GM23248 (cell line): Measurements from ENCODE around the gene CXCR5.

Experiments used
- EZH2 ChIP-seq: fragments of 200-600 bp; sonication (generic); IDR thresholded peaks from 2 replicates; pipeline ENCODE4 v1.6.1; 2018; ENCODE audit warnings: antibody characterized with exemption, mild to moderate bottlenecking; ENCODE audit not compliant: insufficient read depth, poor library complexity, severe bottlenecking
- EZH2phosphoT487 ChIP-seq: fragments of 200-600 bp; sonication (generic); IDR thresholded peaks from 2 replicates; pipeline ENCODE4 v1.6.1; 2018; ENCODE audit warnings: antibody characterized with exemption, moderate library complexity, mild to moderate bottlenecking, low read depth; ENCODE audit not compliant: insufficient read depth

GRCh38 chr11:118878163-118878563 lies 5.5 kb upstream of the CXCR5 start:
- TF ChIP-seq EZH2, result no peak
- TF ChIP-seq EZH2phosphoT487, result no peak
